ENCODE measurements around the gene DTNBP1. TPM values are rescaled to one million over a fixed set of nuclear protein-coding genes. Genes with fewer than 3 reads are reported as not detected.

DTNBP1 gene
- polyA plus RNA-seq, 2 of the 4 experiments (the other 2 are of a cell fraction), result 8.4 to 8.7 TPM

DNA sequence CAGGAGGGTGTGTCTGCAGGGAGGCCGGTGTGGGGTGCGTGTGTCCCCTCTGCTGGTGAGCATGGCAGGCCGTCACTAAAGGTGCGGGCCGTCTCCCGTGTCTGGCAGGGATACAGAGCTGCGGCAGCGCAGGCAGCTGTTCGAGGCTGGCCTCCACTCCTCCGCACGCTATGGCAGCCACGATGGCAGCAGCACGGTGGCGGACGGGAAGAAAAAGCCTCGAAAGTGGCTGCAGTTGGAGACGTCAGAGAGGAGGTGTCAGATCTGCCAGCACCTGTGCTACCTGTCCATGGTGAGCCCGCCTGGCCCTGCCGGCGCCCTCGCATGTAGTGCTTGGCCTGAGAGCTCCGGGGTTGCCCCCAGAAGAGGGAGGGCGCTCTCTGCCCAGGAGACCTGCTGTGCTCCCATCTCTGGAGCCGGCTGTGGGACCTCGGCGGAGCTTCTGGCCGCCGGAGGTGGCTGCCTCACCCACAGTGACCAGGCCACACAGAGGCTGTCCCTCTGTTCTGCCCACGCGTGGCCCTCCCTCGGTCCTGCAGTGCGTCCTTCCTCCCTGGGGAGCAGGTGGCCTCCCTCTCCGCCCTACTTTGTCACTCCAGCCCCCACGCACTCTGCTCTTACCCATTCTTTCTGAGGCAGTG, 149.6 kb downstream of the DTNBP1 start:
- CTCF ChIA-PET, result interaction anchor here (2.3 kb wide), 1 partner anchor 11 kb away, joined by 5 read pairs; no protein-coding TSS in a partner anchor
- H3K4me1 ChIP-seq, result no peaks in the 10 kb centered on the region
- no peaks in the 10 kb centered on the region for H3K9me3 ChIP-seq
- DNase-seq (ENCODE audit: low read depth in 1 of 2, low spot score in 1 of 2), result no peak
- no peak for ATAC-seq
- no peak overlapping the region for H3K4me2 ChIP-seq
- no peak overlapping the region for H3K4me3 ChIP-seq
- WGBS (ENCODE audit: missing lambda C conversion rate), result 93% methylated on average over 24 of the region's 34 CpGs
- FAIRE-seq, result no peak
- POLR2A ChIA-PET, result no interaction called here
- TF ChIP-seq NPAS2 (CRISPR knock-in tag; IDR thresholded peaks at IDR 0.05; ENCODE audit: borderline replicate concordance) (no peak), JUNB (IDR thresholded peaks at IDR 0.05) (no peak), POLR2AphosphoS2 (conservative IDR thresholded peaks at IDR 0.05; ENCODE audit: low read length) (no peak), ZSCAN20 (CRISPR knock-in tag; IDR thresholded peaks at IDR 0.05) (no peak), CHD4 (IDR thresholded peaks at IDR 0.05; ENCODE audit: borderline replicate concordance) (no peak), MAFK (IDR thresholded peaks at IDR 0.05; ENCODE audit: partially characterized antibody) (no peak), ESRRA (IDR thresholded peaks at IDR 0.05; ENCODE audit: borderline replicate concordance, low read length) (no peak), CBX2 (IDR thresholded peaks at IDR 0.05; ENCODE audit: borderline replicate concordance, low read depth) (no peak), KDM1A (IDR thresholded peaks at IDR 0.05; ENCODE audit: low read depth) (no peak), SREBF2 (IDR thresholded peaks at IDR 0.05) (no peak), TFCP2L1 (CRISPR knock-in tag; IDR thresholded peaks at IDR 0.05) (no peak), HEYL (CRISPR knock-in tag; IDR thresholded peaks at IDR 0.05) (no peak), KDM5A (IDR thresholded peaks at IDR 0.05) (no peak), TP53 (CRISPR knock-in tag; IDR thresholded peaks at IDR 0.05) (no peak), FOSB (CRISPR knock-in tag; IDR thresholded peaks at IDR 0.05) (no peak), RARB (CRISPR knock-in tag; IDR thresholded peaks at IDR 0.05) (no peak)
- TF ChIP-seq, protein P1, sequence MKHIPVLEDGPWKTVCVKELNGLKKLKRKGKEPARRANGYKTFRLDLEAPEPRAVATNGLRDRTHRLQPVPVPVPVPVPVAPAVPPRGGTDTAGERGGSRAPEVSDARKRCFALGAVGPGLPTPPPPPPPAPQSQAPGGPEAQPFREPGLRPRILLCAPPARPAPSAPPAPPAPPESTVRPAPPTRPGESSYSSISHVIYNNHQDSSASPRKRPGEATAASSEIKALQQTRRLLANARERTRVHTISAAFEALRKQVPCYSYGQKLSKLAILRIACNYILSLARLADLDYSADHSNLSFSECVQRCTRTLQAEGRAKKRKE (CRISPR knock-in tag; IDR thresholded peaks at IDR 0.05; ENCODE audit: low read depth), result no peak
- TF ChIP-seq, protein P2, sequence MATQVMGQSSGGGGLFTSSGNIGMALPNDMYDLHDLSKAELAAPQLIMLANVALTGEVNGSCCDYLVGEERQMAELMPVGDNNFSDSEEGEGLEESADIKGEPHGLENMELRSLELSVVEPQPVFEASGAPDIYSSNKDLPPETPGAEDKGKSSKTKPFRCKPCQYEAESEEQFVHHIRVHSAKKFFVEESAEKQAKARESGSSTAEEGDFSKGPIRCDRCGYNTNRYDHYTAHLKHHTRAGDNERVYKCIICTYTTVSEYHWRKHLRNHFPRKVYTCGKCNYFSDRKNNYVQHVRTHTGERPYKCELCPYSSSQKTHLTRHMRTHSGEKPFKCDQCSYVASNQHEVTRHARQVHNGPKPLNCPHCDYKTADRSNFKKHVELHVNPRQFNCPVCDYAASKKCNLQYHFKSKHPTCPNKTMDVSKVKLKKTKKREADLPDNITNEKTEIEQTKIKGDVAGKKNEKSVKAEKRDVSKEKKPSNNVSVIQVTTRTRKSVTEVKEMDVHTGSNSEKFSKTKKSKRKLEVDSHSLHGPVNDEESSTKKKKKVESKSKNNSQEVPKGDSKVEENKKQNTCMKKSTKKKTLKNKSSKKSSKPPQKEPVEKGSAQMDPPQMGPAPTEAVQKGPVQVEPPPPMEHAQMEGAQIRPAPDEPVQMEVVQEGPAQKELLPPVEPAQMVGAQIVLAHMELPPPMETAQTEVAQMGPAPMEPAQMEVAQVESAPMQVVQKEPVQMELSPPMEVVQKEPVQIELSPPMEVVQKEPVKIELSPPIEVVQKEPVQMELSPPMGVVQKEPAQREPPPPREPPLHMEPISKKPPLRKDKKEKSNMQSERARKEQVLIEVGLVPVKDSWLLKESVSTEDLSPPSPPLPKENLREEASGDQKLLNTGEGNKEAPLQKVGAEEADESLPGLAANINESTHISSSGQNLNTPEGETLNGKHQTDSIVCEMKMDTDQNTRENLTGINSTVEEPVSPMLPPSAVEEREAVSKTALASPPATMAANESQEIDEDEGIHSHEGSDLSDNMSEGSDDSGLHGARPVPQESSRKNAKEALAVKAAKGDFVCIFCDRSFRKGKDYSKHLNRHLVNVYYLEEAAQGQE (IDR thresholded peaks at IDR 0.05), result no peak
- TF ChIP-seq, protein P3, sequence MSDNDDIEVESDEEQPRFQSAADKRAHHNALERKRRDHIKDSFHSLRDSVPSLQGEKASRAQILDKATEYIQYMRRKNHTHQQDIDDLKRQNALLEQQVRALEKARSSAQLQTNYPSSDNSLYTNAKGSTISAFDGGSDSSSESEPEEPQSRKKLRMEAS (IDR thresholded peaks at IDR 0.05), result no peak
- H3K27ac ChIP-seq, result no peak overlapping the region

DNA sequence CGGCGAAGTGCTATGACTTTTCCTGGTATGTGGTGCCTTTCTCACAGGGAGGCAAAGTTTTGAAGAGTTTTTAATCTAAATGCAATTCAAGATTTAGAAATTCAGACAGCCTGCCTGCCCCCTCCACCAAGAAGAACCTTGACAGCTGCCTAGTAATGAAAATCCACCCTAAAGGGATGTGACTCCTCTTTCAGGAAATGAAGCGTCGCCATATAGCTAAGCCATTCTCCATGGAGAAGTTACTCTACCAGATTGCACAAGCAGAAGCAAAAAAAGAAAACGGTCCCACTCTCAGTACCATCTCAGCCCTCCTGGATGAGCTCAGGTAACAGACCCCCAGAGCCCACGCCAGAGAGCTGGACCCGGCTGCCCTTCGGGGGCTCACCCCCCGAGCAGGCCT, 150.1 kb downstream of the DTNBP1 start:
- Histone ChIP-seq H3K9me3 (no peaks in the 10 kb centered on the region), H3K4me3 (no peak overlapping the region), H3K27ac (no peak overlapping the region), H3K4me2 (no peak overlapping the region), H3K4me1 (no peaks in the 10 kb centered on the region)
- ChIA-PET POLR2A (no interaction called here), CTCF (interaction anchor here (2.3 kb wide), 1 partner anchor 10 kb away, joined by 5 read pairs; no protein-coding TSS in a partner anchor)
- TF ChIP-seq SMC3 (IDR thresholded peaks at IDR 0.05), result no peak
- TF ChIP-seq, protein P4, sequence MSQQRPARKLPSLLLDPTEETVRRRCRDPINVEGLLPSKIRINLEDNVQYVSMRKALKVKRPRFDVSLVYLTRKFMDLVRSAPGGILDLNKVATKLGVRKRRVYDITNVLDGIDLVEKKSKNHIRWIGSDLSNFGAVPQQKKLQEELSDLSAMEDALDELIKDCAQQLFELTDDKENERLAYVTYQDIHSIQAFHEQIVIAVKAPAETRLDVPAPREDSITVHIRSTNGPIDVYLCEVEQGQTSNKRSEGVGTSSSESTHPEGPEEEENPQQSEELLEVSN (IDR thresholded peaks at IDR 0.05; ENCODE audit: borderline replicate concordance, low read depth), result no peak
- FAIRE-seq, result no peak
- DNase-seq (ENCODE audit: low read depth in 1 of 2, low spot score in 1 of 2), result no peak
- no peak for ATAC-seq
- WGBS (ENCODE audit: missing lambda C conversion rate), result 88% methylated on average over 9 of the region's 9 CpGs
